ENCODE measurements around the gene RPTOR. TPM values are rescaled to one million over a fixed set of nuclear protein-coding genes. Genes with fewer than 3 reads are reported as not detected.

The RPTOR gene
- polyA plus RNA-seq, 1 donor (not counting 4 experiments of a cell fraction or from before 2014, with no cell fraction given), result 4.0 TPM

DNA sequence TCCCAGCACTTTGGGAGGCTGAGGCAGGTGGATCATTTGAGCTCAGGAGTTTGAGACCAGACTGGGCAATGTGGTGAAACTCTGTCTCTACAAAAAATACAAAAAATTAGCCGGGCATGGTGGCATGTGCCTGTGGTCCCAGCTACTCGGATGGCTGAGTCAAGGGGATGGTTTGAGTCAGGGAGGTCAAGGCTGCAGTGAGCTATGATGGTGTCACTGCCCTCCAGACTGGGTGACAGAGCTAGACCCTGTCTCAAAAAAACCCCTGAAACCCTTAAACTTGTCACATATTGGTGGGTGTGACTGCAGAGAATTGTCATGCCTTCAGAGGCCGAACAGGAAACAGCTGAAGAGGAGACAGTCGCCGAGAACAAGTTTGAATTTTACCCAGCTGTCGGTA, 13.4 kb downstream of the RPTOR start:
- no peak overlapping the region for H3K9ac ChIP-seq (ENCODE audit: control insufficient read depth, extremely low read depth, insufficient read depth, low read length)
- H3K9me3 ChIP-seq (ENCODE audit: control insufficient read depth, low read depth, low read length), result no peaks in the 10 kb centered on the region
- H3K27ac ChIP-seq (ENCODE audit: control insufficient read depth, insufficient read depth, low read length), result no peak overlapping the region
- H3K4me3 ChIP-seq (ENCODE audit: control insufficient read depth in 2 of 3, extremely low read depth in 1 of 3, insufficient read depth in 2 of 3, low read depth in 1 of 3, low read length in 3 of 3), result no peak overlapping the region
- no peak overlapping the region for H2AFZ ChIP-seq (ENCODE audit: control insufficient read depth, low read length)
- TF ChIP-seq, protein P1, sequence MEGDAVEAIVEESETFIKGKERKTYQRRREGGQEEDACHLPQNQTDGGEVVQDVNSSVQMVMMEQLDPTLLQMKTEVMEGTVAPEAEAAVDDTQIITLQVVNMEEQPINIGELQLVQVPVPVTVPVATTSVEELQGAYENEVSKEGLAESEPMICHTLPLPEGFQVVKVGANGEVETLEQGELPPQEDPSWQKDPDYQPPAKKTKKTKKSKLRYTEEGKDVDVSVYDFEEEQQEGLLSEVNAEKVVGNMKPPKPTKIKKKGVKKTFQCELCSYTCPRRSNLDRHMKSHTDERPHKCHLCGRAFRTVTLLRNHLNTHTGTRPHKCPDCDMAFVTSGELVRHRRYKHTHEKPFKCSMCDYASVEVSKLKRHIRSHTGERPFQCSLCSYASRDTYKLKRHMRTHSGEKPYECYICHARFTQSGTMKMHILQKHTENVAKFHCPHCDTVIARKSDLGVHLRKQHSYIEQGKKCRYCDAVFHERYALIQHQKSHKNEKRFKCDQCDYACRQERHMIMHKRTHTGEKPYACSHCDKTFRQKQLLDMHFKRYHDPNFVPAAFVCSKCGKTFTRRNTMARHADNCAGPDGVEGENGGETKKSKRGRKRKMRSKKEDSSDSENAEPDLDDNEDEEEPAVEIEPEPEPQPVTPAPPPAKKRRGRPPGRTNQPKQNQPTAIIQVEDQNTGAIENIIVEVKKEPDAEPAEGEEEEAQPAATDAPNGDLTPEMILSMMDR (optimal IDR thresholded peaks at IDR 0.05 in 1 of 3, IDR thresholded peaks at IDR 0.05 in 1 of 3, conservative IDR thresholded peaks at IDR 0.05 in 1 of 3; ENCODE audit: extremely low read depth in 1 of 3, insufficient read depth in 2 of 3, low read length in 3 of 3), result no peak
- no peak for TF ChIP-seq EZH2 (IDR thresholded peaks at IDR 0.05; ENCODE audit: low read length)
- no peaks in the 10 kb centered on the region for H3K9me1 ChIP-seq (ENCODE audit: control insufficient read depth, extremely low read depth, insufficient read depth, low read length)
- H4K20me1 ChIP-seq (ENCODE audit: control insufficient read depth, extremely low read depth, insufficient read depth, low read length), result peaks cover 4% of the 10 kb centered on the region
- H3K4me2 ChIP-seq (ENCODE audit: control insufficient read depth, extremely low read depth, insufficient read depth, low read depth, low read length), result no peak overlapping the region
- no peaks in the 10 kb centered on the region for H3K4me1 ChIP-seq (ENCODE audit: control insufficient read depth, extremely low read depth, insufficient read depth, low read length)
- no peaks in the 10 kb centered on the region for H3K36me3 ChIP-seq (ENCODE audit: control insufficient read depth in 2 of 2, extremely low read depth in 1 of 2, insufficient read depth in 2 of 2, low read length in 2 of 2)
- FAIRE-seq (no peak), DNase-seq (ENCODE audit: low read depth, low spot score) (no peak)
- dilution Hi-C loops (cut with MboI; ENCODE audit: extremely low pct_ligation_motif_present, low sequenced_read_pairs), result no loop called here
- H3K79me2 ChIP-seq (ENCODE audit: control insufficient read depth, insufficient read depth, low read length), result peaks cover 66% of the 10 kb centered on the region
- H3K27me3 ChIP-seq (ENCODE audit: control insufficient read depth, extremely low read depth, insufficient read depth, low read length), result no peaks in the 10 kb centered on the region

DNA sequence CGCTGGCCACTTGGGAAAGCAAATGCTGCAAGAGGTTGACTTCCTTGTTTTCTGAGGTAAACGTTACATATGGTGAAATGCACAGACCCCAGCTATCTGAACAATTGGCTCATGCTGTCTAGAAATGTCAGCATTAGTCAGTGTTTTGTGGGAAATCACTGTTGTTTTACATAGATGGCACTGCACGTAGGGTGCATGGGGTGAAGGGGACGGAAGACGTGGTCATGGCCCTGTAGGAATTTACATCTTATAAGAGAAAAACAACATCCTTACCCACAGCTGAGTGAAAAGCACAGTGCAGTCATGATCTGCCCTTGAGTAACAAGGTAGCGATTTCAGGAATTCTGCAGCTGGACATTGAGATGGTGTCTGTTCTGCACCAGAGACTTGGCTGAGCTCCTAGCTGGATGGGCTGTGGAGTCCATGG, 15.2 kb downstream of the RPTOR start:
- dilution Hi-C loops (cut with MboI; ENCODE audit: extremely low pct_ligation_motif_present, low sequenced_read_pairs), result no loop called here
- Histone ChIP-seq H2AFZ (ENCODE audit: control insufficient read depth, low read length) (no peak overlapping the region), H3K9ac (ENCODE audit: control insufficient read depth, extremely low read depth, insufficient read depth, low read length) (no peak overlapping the region)

More for the DNA sequence above, 15.2 kb downstream of the RPTOR start:
- Histone ChIP-seq H3K79me2 (ENCODE audit: control insufficient read depth, insufficient read depth, low read length) (peaks cover 68% of the 10 kb centered on the region), H3K4me3 (ENCODE audit: control insufficient read depth in 2 of 3, extremely low read depth in 1 of 3, insufficient read depth in 2 of 3, low read depth in 1 of 3, low read length in 3 of 3) (no peak overlapping the region), H3K4me1 (ENCODE audit: control insufficient read depth, extremely low read depth, insufficient read depth, low read length) (no peaks in the 10 kb centered on the region), H3K4me2 (ENCODE audit: control insufficient read depth, extremely low read depth, insufficient read depth, low read depth, low read length) (no peak overlapping the region), H3K36me3 (ENCODE audit: control insufficient read depth in 2 of 2, extremely low read depth in 1 of 2, insufficient read depth in 2 of 2, low read length in 2 of 2) (no peaks in the 10 kb centered on the region), H4K20me1 (ENCODE audit: control insufficient read depth, extremely low read depth, insufficient read depth, low read length) (peaks cover 4% of the 10 kb centered on the region), H3K27ac (ENCODE audit: control insufficient read depth, insufficient read depth, low read length) (no peak overlapping the region), H3K9me3 (ENCODE audit: control insufficient read depth, low read depth, low read length) (no peaks in the 10 kb centered on the region), H3K9me1 (ENCODE audit: control insufficient read depth, extremely low read depth, insufficient read depth, low read length) (no peaks in the 10 kb centered on the region), H3K27me3 (ENCODE audit: control insufficient read depth, extremely low read depth, insufficient read depth, low read length) (no peaks in the 10 kb centered on the region)
- TF ChIP-seq EZH2 (IDR thresholded peaks at IDR 0.05; ENCODE audit: low read length), result no peak
- TF ChIP-seq, protein P1 (optimal IDR thresholded peaks at IDR 0.05 in 1 of 3, IDR thresholded peaks at IDR 0.05 in 1 of 3, conservative IDR thresholded peaks at IDR 0.05 in 1 of 3; ENCODE audit: extremely low read depth in 1 of 3, insufficient read depth in 2 of 3, low read length in 3 of 3), result no peak
- DNase-seq (ENCODE audit: low read depth, low spot score), result no peak
- no peak for FAIRE-seq

Measured in keratinocyte (primary cell).